Adrenal gland (tissue), 12 donors: ENCODE data around the gene PLCB1. TPM values are rescaled to one million over a fixed set of nuclear protein-coding genes. Genes with fewer than 3 reads are reported as not detected.
A peak's percentile ranks its signal among the peaks of the same experiment; 100 is the strongest.
"Not testable (repeated sequence)": the region's sequence is repeated elsewhere in the genome, so short reads cannot be mapped to it uniquely, and the experiment has no call there.

ENCODE experiments used
- DNase-seq, 7 donors: peaks; one replicate each; pipeline ENCODE4 v3.0.0-alpha.2; 2019 to 2020
- H3K27ac ChIP-seq, 5 donors: fragments of 200-600 bp; sonication (generic) in 4 of 5; 1 replicate in 3 of 5; 2 replicates in 2 of 5; pipeline versions ENCODE4 v1.5.1 to v1.8.0; 2016 to 2020; ENCODE audit warnings: mild to moderate bottlenecking in 1 of 5
- H3K27me3 ChIP-seq: fragments of 200-600 bp; 2 replicates; pipeline ENCODE4 v1.8.0; 2021
- H3K36me3 ChIP-seq, 2 donors: fragments of 200-600 bp; replicated peaks in 1 of 2; 1 replicate in 1 of 2; 2 replicates in 1 of 2; pipeline versions ENCODE4 v1.5.1 to v1.8.0; 2018 to 2022
- H3K4me1 ChIP-seq, 2 donors: fragments of 200-600 bp; replicated peaks in 1 of 2; 1 replicate in 1 of 2; 2 replicates in 1 of 2; pipeline versions ENCODE4 v1.5.1 to v1.8.0; 2018 to 2021
- H3K4me3 ChIP-seq, 4 donors: fragments of 200-600 bp; sonication (generic) in 3 of 4; one replicate each; pipeline ENCODE4 v1.5.1; 2016 to 2018
- H3K9me3 ChIP-seq, 3 donors: fragments of 200-600 bp; sonication (generic) in 1 of 3; replicated peaks in 1 of 3; 1 replicate in 2 of 3; 2 replicates in 1 of 3; pipeline versions ENCODE4 v1.5.1 to v1.8.0; 2016 to 2021
- POLR2A ChIP-seq, 2 donors: fragments of 450-650 bp; IDR thresholded peaks; one replicate each; pipeline ENCODE4 v1.6.1; 2017; ENCODE audit warnings: antibody characterized with exemption in 2 of 2, mild to moderate bottlenecking in 2 of 2, moderate library complexity in 1 of 2
- WGBS, 4 donors: extraction: QIAGEN DNeasy Blood & Tissue Kit in 2 of 4; methylation state at CpG; one replicate each; pipeline versions ENCODE4 v1.1.5 to v1.1.7; 2013 to 2017; 5-methylcytosine and 5-hydroxymethylcytosine counted together
- intact Hi-C, 2 donors: fragments of 100-400 bp; cut with DNase I; formaldehyde crosslinking; loops; one replicate each; pipeline versions ENCODE4 v1.14.1 to v1.15.0; 2022 to 2023
- polyA plus RNA-seq, 3 donors: library from polyadenylated mRNA; stranded (reverse); fragments of 200-250 nt in 2 of 3; fragments of 350-450 nt in 1 of 3; fragmentation: Illumina TruSeq in 1 of 3; extraction: RNeasy Lipid Tissue Mini Kit (QIAGEN cat#74804) in 1 of 3; gene quantifications; one replicate each; pipeline ENCODE4 v1.2.3, GENCODE V29; 2013 to 2014
- total RNA-seq, 9 donors: library from RNA; depleted of rRNA in 4 of 9; stranded (reverse); fragments of >200 nt in 4 of 9; fragments of 120-200 nt in 1 of 9; fragmentation: NEBNext Ultra II Directional in 1 of 9; extraction: Animal tissue kit (Norgen Biotek cat#: 25700) in 1 of 9; gene quantifications; one replicate each; pipeline versions ENCODE4 v1.1.0 to v1.2.4, GENCODE V29; 2013 to 2023
- TF ChIP-seq, protein P1 (sequence below), 6 experiments: fragments of 450-650 bp in 4 of 6; fragments of 200-600 bp in 2 of 6; sonication (generic) in 1 of 6; IDR thresholded peaks; 1 replicate in 5 of 6; 2 replicates in 1 of 6; pipeline versions ENCODE4 v1.5.1 to v1.8.0; 2016 to 2021; ENCODE audit warnings: antibody characterized with exemption in 6 of 6, mild to moderate bottlenecking in 2 of 6, moderate library complexity in 1 of 6
- donor health status: healthy with polysubstance abuse.
- donor health status: Bipolar disorder and iron deficiency.
- donor health status: DM: yes; HTN: yes; CAD: no.
- donor health status: DM: no; HTN: no; CAD: no.
- donor health status: DM: no; HTN: no; CAD: no.
- donor health status: DM: yes; HTN: yes; CAD: no.

The PLCB1 gene
- total and polyA plus RNA-seq, 12 donors, result 7.7 to 56.6 (median 27.9) TPM

- no peak for DNase-seq
- TF ChIP-seq POLR2A (IDR thresholded peaks at IDR 0.05), result no peak
- TF ChIP-seq, protein P1, sequence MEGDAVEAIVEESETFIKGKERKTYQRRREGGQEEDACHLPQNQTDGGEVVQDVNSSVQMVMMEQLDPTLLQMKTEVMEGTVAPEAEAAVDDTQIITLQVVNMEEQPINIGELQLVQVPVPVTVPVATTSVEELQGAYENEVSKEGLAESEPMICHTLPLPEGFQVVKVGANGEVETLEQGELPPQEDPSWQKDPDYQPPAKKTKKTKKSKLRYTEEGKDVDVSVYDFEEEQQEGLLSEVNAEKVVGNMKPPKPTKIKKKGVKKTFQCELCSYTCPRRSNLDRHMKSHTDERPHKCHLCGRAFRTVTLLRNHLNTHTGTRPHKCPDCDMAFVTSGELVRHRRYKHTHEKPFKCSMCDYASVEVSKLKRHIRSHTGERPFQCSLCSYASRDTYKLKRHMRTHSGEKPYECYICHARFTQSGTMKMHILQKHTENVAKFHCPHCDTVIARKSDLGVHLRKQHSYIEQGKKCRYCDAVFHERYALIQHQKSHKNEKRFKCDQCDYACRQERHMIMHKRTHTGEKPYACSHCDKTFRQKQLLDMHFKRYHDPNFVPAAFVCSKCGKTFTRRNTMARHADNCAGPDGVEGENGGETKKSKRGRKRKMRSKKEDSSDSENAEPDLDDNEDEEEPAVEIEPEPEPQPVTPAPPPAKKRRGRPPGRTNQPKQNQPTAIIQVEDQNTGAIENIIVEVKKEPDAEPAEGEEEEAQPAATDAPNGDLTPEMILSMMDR (IDR thresholded peaks at IDR 0.05), result no peak
- Histone ChIP-seq H3K27me3 (no peaks in the 10 kb centered on the region), H3K27ac (peak overlapping the region in 2 of 5 donors; percentile 10 to 19), H3K4me1 (peaks cover 6 to 34% of the 10 kb centered on the region in 2 donors), H3K9me3 (no peaks in the 10 kb centered on the region), H3K36me3 (no peaks in the 10 kb centered on the region), H3K4me3 (no peak overlapping the region)
- intact Hi-C loops, result no loop called here
- WGBS, 4 donors, result 66 to 84% (median 77%) methylated on average over 1 of the region's 1 CpG
Measured at GRCh38 chr20:8346700-8347270, 214.7 kb downstream of the PLCB1 start.

- 92 to 98% (median 95%) methylated on average over 2 of the region's 2 CpGs for WGBS, 4 donors
- H3K9me3 ChIP-seq, DNase-seq, H3K27me3 ChIP-seq, H3K27ac ChIP-seq, intact Hi-C loops, H3K36me3 ChIP-seq, H3K4me3 ChIP-seq: not testable (repeated sequence)
- peaks cover 0 to 34% of the 10 kb centered on the region in 2 donors for H3K4me1 ChIP-seq
Measured at GRCh38 chr20:8350225-8350624, 218.2 kb downstream of the PLCB1 start.

DNA sequence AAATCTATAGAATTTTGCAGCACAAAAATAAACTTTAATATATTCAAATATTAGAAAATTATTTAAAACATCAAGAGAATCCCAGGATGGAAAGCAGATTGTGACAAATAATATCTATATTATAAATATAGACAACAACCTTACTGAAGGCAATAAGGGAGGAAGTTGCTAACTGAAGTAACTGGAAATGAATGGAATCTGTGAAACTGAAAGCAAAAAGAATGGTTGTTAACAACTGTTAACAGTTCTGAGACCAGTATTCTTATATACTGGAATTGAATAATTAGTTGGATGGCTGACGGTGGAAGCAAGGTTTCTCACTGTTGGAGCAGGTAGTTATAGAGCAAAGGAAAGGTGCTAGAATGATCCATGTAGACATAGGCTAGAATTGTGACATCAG lies 220.4 kb downstream of the PLCB1 start:
- Histone ChIP-seq H3K36me3 (no peaks in the 10 kb centered on the region), H3K27ac (no peak overlapping the region), H3K4me1 (peaks cover 0 to 11% of the 10 kb centered on the region in 2 donors), H3K9me3 (no peaks in the 10 kb centered on the region), H3K4me3 (no peak overlapping the region), H3K27me3 (no peaks in the 10 kb centered on the region)
- intact Hi-C loops, result no loop called here
- whole genome bisulfite sequencing, 4 donors, result 74 to 90% (median 85%) methylated on average over 1 of the region's 1 CpG
- TF ChIP-seq POLR2A (IDR thresholded peaks at IDR 0.05), result no peak
- TF ChIP-seq, protein P1 (IDR thresholded peaks at IDR 0.05), result no peak
- DNase-seq, result no peak

GRCh38 chr20:8353512-8353911 lies 221.4 kb downstream of the PLCB1 start:
- Histone ChIP-seq H3K4me3 (no peak overlapping the region), H3K36me3 (no peaks in the 10 kb centered on the region), H3K27ac (no peak overlapping the region), H3K4me1 (peaks cover 0 to 3% of the 10 kb centered on the region in 2 donors), H3K9me3 (no peaks in the 10 kb centered on the region), H3K27me3 (no peaks in the 10 kb centered on the region)
- DNase-seq, result no peak
- TF ChIP-seq POLR2A (IDR thresholded peaks at IDR 0.05), result no peak
- TF ChIP-seq, protein P1 (IDR thresholded peaks at IDR 0.05), result no peak
- intact Hi-C loops, result no loop called here
- WGBS, 4 donors, result 92 to 98% (median 95%) methylated on average over 2 of the region's 2 CpGs

DNA sequence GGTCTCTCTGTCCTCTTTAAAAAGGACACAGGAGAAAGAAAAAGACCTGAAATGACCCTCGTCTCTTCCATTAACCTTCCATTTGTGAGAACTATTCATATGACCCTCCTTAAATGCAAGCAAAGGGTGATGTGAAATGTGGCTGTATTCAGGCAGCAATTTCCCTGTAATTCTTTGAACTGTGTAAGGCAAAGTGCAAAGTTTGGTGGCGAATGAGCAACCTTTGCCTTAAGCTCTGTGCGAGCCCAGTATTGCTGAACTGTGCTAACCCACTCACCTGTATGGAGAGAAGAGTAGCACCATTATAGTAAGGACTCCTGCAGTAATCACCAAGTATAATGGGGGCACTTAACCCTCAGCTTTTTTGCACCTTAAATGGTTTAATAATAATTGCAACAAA lies 223.4 kb downstream of the PLCB1 start:
- no peak for TF ChIP-seq POLR2A (IDR thresholded peaks at IDR 0.05)
- TF ChIP-seq, protein P1 (IDR thresholded peaks at IDR 0.05), result no peak
- Histone ChIP-seq H3K27ac (no peak overlapping the region), H3K4me1 (peaks cover 0 to under 1% of the 10 kb centered on the region in 2 donors), H3K4me3 (no peak overlapping the region), H3K27me3 (no peaks in the 10 kb centered on the region), H3K36me3 (no peaks in the 10 kb centered on the region), H3K9me3 (no peaks in the 10 kb centered on the region)
- 91 to 95% (median 93%) methylated on average over 3 of the region's 3 CpGs for WGBS, 4 donors
- DNase-seq, result no peak
- intact Hi-C loops, result no loop called here
